Erythroblast (primary cell): Measurements from ENCODE around the gene ABHD2.

Source experiments
- DNase-seq, 2 experiments: peaks; one replicate each; lab custom pipeline; 2025; lab: John Stamatoyannopoulos, UW
- GATA1 ChIP-seq: IDR thresholded peaks from 2 replicates; pipeline ENCODE4 v1.6.1; 2011; ENCODE audit warnings: low read depth, mild to moderate bottlenecking, control low read depth, low read length, moderate library complexity
- POLR2A ChIP-seq: IDR thresholded peaks from 2 replicates; pipeline ENCODE4 v1.6.1; 2011; ENCODE audit warnings: mild to moderate bottlenecking, low read length

The ABHD2 gene

GRCh38 chr15:89170364-89170763 lies 82.1 kb downstream of the ABHD2 start:
- DNase-seq, result no peak
- TF ChIP-seq POLR2A, result no peak
- no peak for TF ChIP-seq GATA1

GRCh38 chr15:89171136-89172072 lies 83.1 kb downstream of the ABHD2 start:
- peak; percentile 35 to 63 for DNase-seq
- no peak for TF ChIP-seq GATA1
- no peak for TF ChIP-seq POLR2A

- no peak for TF ChIP-seq POLR2A
- no peak for TF ChIP-seq GATA1
Measured at GRCh38 chr15:89172921-89173320, 84.7 kb downstream of the ABHD2 start.

GRCh38 chr15:89174476-89174875 lies 86.2 kb downstream of the ABHD2 start:
- no peak for TF ChIP-seq POLR2A
- no peak for TF ChIP-seq GATA1
- no peak for DNase-seq

More at GRCh38 chr15:89172921-89173320, 84.7 kb downstream of the ABHD2 start:
- DNase-seq, result no peak

GRCh38 chr15:89175617-89176191 lies 87.4 kb downstream of the ABHD2 start:
- no peak for DNase-seq
- TF ChIP-seq POLR2A (no peak), GATA1 (no peak)

GRCh38 chr15:89177116-89177515 lies 88.9 kb downstream of the ABHD2 start:
- DNase-seq, result no peak
- TF ChIP-seq GATA1, result no peak
- no peak for TF ChIP-seq POLR2A

- TF ChIP-seq POLR2A (no peak), GATA1 (no peak)
- DNase-seq, result peak; percentile 71 to 82
Measured at GRCh38 chr15:89177633-89178306, 89.5 kb downstream of the ABHD2 start.

GRCh38 chr15:89178307-89178977 lies 90.2 kb downstream of the ABHD2 start:
- no peak for DNase-seq
- no peak for TF ChIP-seq GATA1
- TF ChIP-seq POLR2A, result no peak

- TF ChIP-seq POLR2A, result no peak
- TF ChIP-seq GATA1, result no peak
- no peak for DNase-seq
Measured at GRCh38 chr15:89179966-89180875, 92.0 kb downstream of the ABHD2 start.

- no peak for DNase-seq
- TF ChIP-seq POLR2A (no peak), GATA1 (no peak)
Measured at GRCh38 chr15:89184357-89184756, 96.1 kb downstream of the ABHD2 start.

GRCh38 chr15:89184886-89185526 lies 96.8 kb downstream of the ABHD2 start:
- DNase-seq, result no peak
- TF ChIP-seq GATA1, result no peak
- no peak for TF ChIP-seq POLR2A

- no peak for DNase-seq
- TF ChIP-seq POLR2A (no peak), GATA1 (no peak)
Measured at GRCh38 chr15:89186803-89187202, 98.5 kb downstream of the ABHD2 start.
